ENCODE measurements around the gene TNNC1. TPM values are rescaled to one million over a fixed set of nuclear protein-coding genes. Genes with fewer than 3 reads are reported as not detected.

The TNNC1 gene
- total and polyA plus RNA-seq, 10 of the 15 experiments (the other 5 are each of a cell fraction or from before 2014, with no cell fraction given) = 0.13 to 1.3 (median 0.53) TPM; not detected in 2

- TF ChIP-seq ZBTB33 (IDR thresholded peaks at IDR 0.05) = no peak
- no peak for TF ChIP-seq MXI1 (IDR thresholded peaks at IDR 0.05; ENCODE audit: low read depth, low read length)
- no peak for TF ChIP-seq NRF1 (conservative IDR thresholded peaks at IDR 0.05; ENCODE audit: low read depth, low read length)
- TF ChIP-seq MYB (IDR thresholded peaks at IDR 0.05; ENCODE audit: borderline replicate concordance, low read depth, low read length) = no peak
- TF ChIP-seq SREBF1 (IDR thresholded peaks at IDR 0.05; ENCODE audit: low read length) = no peak
- no peak for TF ChIP-seq EGR1 (IDR thresholded peaks at IDR 0.05; ENCODE audit: borderline replicate concordance in 1 of 2, low read depth in 2 of 2, low read length in 2 of 2)
- TF ChIP-seq BACH1 (IDR thresholded peaks at IDR 0.05; ENCODE audit: borderline replicate concordance) = no peak
- no peak for TF ChIP-seq SMARCA5 (IDR thresholded peaks at IDR 0.05)
- no peak for TF ChIP-seq RELA (IDR thresholded peaks at IDR 0.05; ENCODE audit: borderline replicate concordance, partially characterized antibody)
- no peak for TF ChIP-seq KAT2A (conservative IDR thresholded peaks at IDR 0.05; ENCODE audit: control insufficient read depth, low read depth, low read length)
- no peak for TF ChIP-seq TARDBP (IDR thresholded peaks at IDR 0.05; ENCODE audit: borderline replicate concordance)
- TF ChIP-seq, protein P1, sequence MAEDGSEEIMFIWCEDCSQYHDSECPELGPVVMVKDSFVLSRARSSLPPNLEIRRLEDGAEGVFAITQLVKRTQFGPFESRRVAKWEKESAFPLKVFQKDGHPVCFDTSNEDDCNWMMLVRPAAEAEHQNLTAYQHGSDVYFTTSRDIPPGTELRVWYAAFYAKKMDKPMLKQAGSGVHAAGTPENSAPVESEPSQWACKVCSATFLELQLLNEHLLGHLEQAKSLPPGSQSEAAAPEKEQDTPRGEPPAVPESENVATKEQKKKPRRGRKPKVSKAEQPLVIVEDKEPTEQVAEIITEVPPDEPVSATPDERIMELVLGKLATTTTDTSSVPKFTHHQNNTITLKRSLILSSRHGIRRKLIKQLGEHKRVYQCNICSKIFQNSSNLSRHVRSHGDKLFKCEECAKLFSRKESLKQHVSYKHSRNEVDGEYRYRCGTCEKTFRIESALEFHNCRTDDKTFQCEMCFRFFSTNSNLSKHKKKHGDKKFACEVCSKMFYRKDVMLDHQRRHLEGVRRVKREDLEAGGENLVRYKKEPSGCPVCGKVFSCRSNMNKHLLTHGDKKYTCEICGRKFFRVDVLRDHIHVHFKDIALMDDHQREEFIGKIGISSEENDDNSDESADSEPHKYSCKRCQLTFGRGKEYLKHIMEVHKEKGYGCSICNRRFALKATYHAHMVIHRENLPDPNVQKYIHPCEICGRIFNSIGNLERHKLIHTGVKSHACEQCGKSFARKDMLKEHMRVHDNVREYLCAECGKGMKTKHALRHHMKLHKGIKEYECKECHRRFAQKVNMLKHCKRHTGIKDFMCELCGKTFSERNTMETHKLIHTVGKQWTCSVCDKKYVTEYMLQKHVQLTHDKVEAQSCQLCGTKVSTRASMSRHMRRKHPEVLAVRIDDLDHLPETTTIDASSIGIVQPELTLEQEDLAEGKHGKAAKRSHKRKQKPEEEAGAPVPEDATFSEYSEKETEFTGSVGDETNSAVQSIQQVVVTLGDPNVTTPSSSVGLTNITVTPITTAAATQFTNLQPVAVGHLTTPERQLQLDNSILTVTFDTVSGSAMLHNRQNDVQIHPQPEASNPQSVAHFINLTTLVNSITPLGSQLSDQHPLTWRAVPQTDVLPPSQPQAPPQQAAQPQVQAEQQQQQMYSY (CRISPR knock-in tag; IDR thresholded peaks at IDR 0.05) = no peak
Observed at GRCh38 chr3:52452570-52453221, 1.1 kb downstream of the TNNC1 start (continued).
